ENCODE data around the gene CA6.

CA6 gene

GRCh38 chr1:8955406-8955805 lies 9.7 kb downstream of the CA6 start:
- TF ChIP-seq GATA3 (IDR thresholded peaks at IDR 0.05; ENCODE audit: low read depth, low read length), result no peak
- TF ChIP-seq GATA2 (IDR thresholded peaks at IDR 0.05; ENCODE audit: low read depth, low read length), result no peak

GRCh38 chr1:8956461-8957349 lies 11.0 kb downstream of the CA6 start:
- no peak for TF ChIP-seq GATA3 (IDR thresholded peaks at IDR 0.05; ENCODE audit: low read depth, low read length)
- TF ChIP-seq GATA2 (IDR thresholded peaks at IDR 0.05; ENCODE audit: low read depth, low read length), result no peak

GRCh38 chr1:8962812-8963530 lies 17.3 kb downstream of the CA6 start:
- TF ChIP-seq GATA2 (IDR thresholded peaks at IDR 0.05; ENCODE audit: low read depth, low read length) (no peak), GATA3 (IDR thresholded peaks at IDR 0.05; ENCODE audit: low read depth, low read length) (no peak)

- TF ChIP-seq GATA2 (IDR thresholded peaks at IDR 0.05; ENCODE audit: low read depth, low read length) (no peak), GATA3 (IDR thresholded peaks at IDR 0.05; ENCODE audit: low read depth, low read length) (no peak)
These were observed 18.3 kb downstream of the CA6 start for GRCh38 chr1:8963963-8964362.

GRCh38 chr1:8965121-8965820 lies 19.6 kb downstream of the CA6 start:
- no peak for TF ChIP-seq GATA3 (IDR thresholded peaks at IDR 0.05; ENCODE audit: low read depth, low read length)
- no peak for TF ChIP-seq GATA2 (IDR thresholded peaks at IDR 0.05; ENCODE audit: low read depth, low read length)

GRCh38 chr1:8966606-8967005 lies 20.9 kb downstream of the CA6 start:
- TF ChIP-seq GATA3 (IDR thresholded peaks at IDR 0.05; ENCODE audit: low read depth, low read length) (no peak), GATA2 (IDR thresholded peaks at IDR 0.05; ENCODE audit: low read depth, low read length) (no peak)

GRCh38 chr1:8969937-8970336 lies 24.3 kb downstream of the CA6 start:
- TF ChIP-seq GATA3 (IDR thresholded peaks at IDR 0.05; ENCODE audit: low read depth, low read length), result no peak

GRCh38 chr1:8970870-8971337 lies 25.2 kb downstream of the CA6 start:
- TF ChIP-seq GATA2 (IDR thresholded peaks at IDR 0.05; ENCODE audit: low read depth, low read length) (no peak), GATA3 (IDR thresholded peaks at IDR 0.05; ENCODE audit: low read depth, low read length) (no peak)

GRCh38 chr1:8974551-8974950 lies 28.9 kb downstream of the CA6 start:
- TF ChIP-seq GATA3 (IDR thresholded peaks at IDR 0.05; ENCODE audit: low read depth, low read length) (no peak), GATA2 (IDR thresholded peaks at IDR 0.05; ENCODE audit: low read depth, low read length) (no peak)

GRCh38 chr1:8976338-8976737 lies 30.7 kb downstream of the CA6 start:
- TF ChIP-seq GATA2 (IDR thresholded peaks at IDR 0.05; ENCODE audit: low read depth, low read length) (no peak), GATA3 (IDR thresholded peaks at IDR 0.05; ENCODE audit: low read depth, low read length) (no peak)

- TF ChIP-seq GATA2 (IDR thresholded peaks at IDR 0.05; ENCODE audit: low read depth, low read length), result no peak
- TF ChIP-seq GATA3 (IDR thresholded peaks at IDR 0.05; ENCODE audit: low read depth, low read length), result no peak
These were observed 31.3 kb downstream of the CA6 start for GRCh38 chr1:8976896-8977450.

GRCh38 chr1:8980656-8981055 lies 35.0 kb downstream of the CA6 start:
- no peak for TF ChIP-seq GATA3 (IDR thresholded peaks at IDR 0.05; ENCODE audit: low read depth, low read length)
- TF ChIP-seq GATA2 (IDR thresholded peaks at IDR 0.05; ENCODE audit: low read depth, low read length), result no peak

- TF ChIP-seq GATA3 (IDR thresholded peaks at IDR 0.05; ENCODE audit: low read depth, low read length) (no peak), GATA2 (IDR thresholded peaks at IDR 0.05; ENCODE audit: low read depth, low read length) (no peak)
These were observed 35.5 kb downstream of the CA6 start for GRCh38 chr1:8981169-8981568.

GRCh38 chr1:8984203-8984602 lies 38.5 kb downstream of the CA6 start:
- no peak for TF ChIP-seq GATA3 (IDR thresholded peaks at IDR 0.05; ENCODE audit: low read depth, low read length)
- TF ChIP-seq GATA2 (IDR thresholded peaks at IDR 0.05; ENCODE audit: low read depth, low read length), result no peak

Measured in SH-SY5Y (cell line).